HFF-Myc (cell line): ENCODE results near the gene ZNF486.
"Not testable (repeated sequence)": the region's sequence is repeated elsewhere in the genome, so short reads cannot be mapped to it uniquely, and the experiment has no call there.

Experiments used
- DNase-seq: peaks from one replicate; pipeline ENCODE4 v3.0.0-alpha.2; 2011; ENCODE audit warnings: low read depth; ENCODE audit errors: extremely low read depth
- H3K4me3 ChIP-seq: replicated peaks from 2 replicates; pipeline ENCODE4 v1.5.1; 2011; ENCODE audit warnings: low read depth, mild to moderate bottlenecking, control low read depth, low read length
- CTCF ChIP-seq: IDR thresholded peaks from 2 replicates; pipeline ENCODE4 v1.5.1; 2012; ENCODE audit warnings: mild to moderate bottlenecking, low read depth, low read length, control low read depth; ENCODE audit errors: missing control alignments

ZNF486 gene

GRCh38 chr19:20186174-20186573 lies 19.2 kb downstream of the ZNF486 start:
- TF ChIP-seq CTCF = no peak
- no peak overlapping the region for H3K4me3 ChIP-seq
- DNase-seq = no peak

GRCh38 chr19:20197747-20198146 lies 30.7 kb downstream of the ZNF486 start:
- no peak for DNase-seq
- no peak overlapping the region for H3K4me3 ChIP-seq
- TF ChIP-seq CTCF = no peak

GRCh38 chr19:20209051-20209450 lies 42.0 kb downstream of the ZNF486 start:
- H3K4me3 ChIP-seq = no peak overlapping the region
- DNase-seq = no peak
- TF ChIP-seq CTCF = no peak

- not testable (repeated sequence) for DNase-seq, H3K4me3 ChIP-seq
Measured at GRCh38 chr19:20214366-20214765, 47.4 kb downstream of the ZNF486 start.

- DNase-seq = not testable (repeated sequence)
Measured at GRCh38 chr19:20221605-20222004, 54.6 kb downstream of the ZNF486 start.

GRCh38 chr19:20233105-20233504 lies 66.1 kb downstream of the ZNF486 start:
- no peak for DNase-seq
- H3K4me3 ChIP-seq = no peak overlapping the region
- no peak for TF ChIP-seq CTCF

More at GRCh38 chr19:20221605-20222004, 54.6 kb downstream of the ZNF486 start:
- not testable (repeated sequence) for H3K4me3 ChIP-seq

- H3K4me3 ChIP-seq = no peak overlapping the region
Measured at GRCh38 chr19:20235156-20235555, 68.1 kb downstream of the ZNF486 start.

More at GRCh38 chr19:20235156-20235555, 68.1 kb downstream of the ZNF486 start:
- DNase-seq = no peak
- TF ChIP-seq CTCF = no peak
